GM12878 (cell line): ENCODE data around the gene CCDC18. TPM values are rescaled to one million over a fixed set of nuclear protein-coding genes. Genes with fewer than 3 reads are reported as not detected.

Source experiments
- ATAC-seq: fragments of 200-7000 bp; cut with Tn5 transposase; 3 replicates; pipeline ENCODE4 v1.9.1; 2020; ENCODE audit warnings: mild to moderate bottlenecking, moderate library complexity
- BruUV-seq: library from RNA; stranded (reverse); fragments of 400-500 nt; replicated peaks from 2 replicates; lab custom pipeline; 2021; lab: Mats Ljungman, UMichigan
- CTCF ChIA-PET: fragments of 300-600 bp; sonication (Branson Sonifier 250); formaldehyde crosslinking; extraction: SDS; loops from one replicate; lab custom pipeline; 2021; ENCODE audit warnings: inconsistent platforms; lab: Yijun Ruan, JAX
- POLR2A ChIA-PET: fragments of 350-600 bp; formaldehyde crosslinking; extraction: SDS; loops from one replicate; lab custom pipeline; 2021; ENCODE audit warnings: inconsistent platforms; lab: Charles Lee
- RAD21 ChIA-PET: fragments of 300-600 bp; sonication (Branson Sonifier 250); formaldehyde crosslinking; loops from one replicate; lab custom pipeline; 2023; ENCODE audit warnings: antibody characterized with exemption; ENCODE audit not compliant: unreplicated experiment; lab: Charles Lee
- SMC1A ChIA-PET: fragments of 300-600 bp; sonication (Branson Sonifier 250); formaldehyde crosslinking; loops from one replicate; lab custom pipeline; 2023; ENCODE audit not compliant: unreplicated experiment, uncharacterized antibody; lab: Charles Lee
- DNase-seq: peaks from one replicate; pipeline ENCODE4 v3.0.0-alpha.2; 2011; ENCODE audit warnings: low read depth, low spot score
- FAIRE-seq: peaks from 3 replicates; lab custom pipeline; 2011; peaks lifted over from hg19 to GRCh38; lab: Jason Lieb, UNC
- H2AFZ ChIP-seq: 2 replicates; pipeline ENCODE4 v1.6.0; 2011; ENCODE audit warnings: low read depth, low read length, control low read depth; ENCODE audit not compliant: control insufficient read depth
- H3K27ac ChIP-seq: 2 replicates; pipeline ENCODE4 v1.5.1; 2011; ENCODE audit warnings: control low read depth; ENCODE audit not compliant: control insufficient read depth, insufficient read depth
- H3K27me3 ChIP-seq, 2 experiments: replicated peaks in 1 of 2; 2 replicates each; pipeline versions ENCODE4 v1.6.0 to v1.6.1; 2011; ENCODE audit warnings: low read length in 1 of 2; ENCODE audit not compliant: control insufficient read depth in 2 of 2, insufficient read depth in 2 of 2
- H3K36me3 ChIP-seq, 2 experiments: 2 replicates each; pipeline ENCODE4 v1.5.1; 2011; ENCODE audit warnings: low read length in 1 of 2; ENCODE audit not compliant: control insufficient read depth in 2 of 2, insufficient read depth in 2 of 2
- H3K4me1 ChIP-seq: 2 replicates; pipeline ENCODE4 v1.6.1; 2011; ENCODE audit warnings: mild to moderate bottlenecking, low read length, moderate library complexity, mixed read lengths; ENCODE audit not compliant: control insufficient read depth, insufficient read depth
- H3K4me2 ChIP-seq: 2 replicates; pipeline ENCODE4 v1.6.0; 2011; ENCODE audit warnings: control low read depth; ENCODE audit not compliant: control insufficient read depth, insufficient read depth
- H3K4me3 ChIP-seq: fragments of 200-600 bp; sonication (generic); 2 replicates; pipeline ENCODE4 v1.5.1; 2016
- H3K79me2 ChIP-seq: 2 replicates; pipeline ENCODE4 v1.6.0; 2011; ENCODE audit warnings: low read length; ENCODE audit not compliant: control insufficient read depth, insufficient read depth
- H3K9ac ChIP-seq: 2 replicates; pipeline ENCODE4 v1.8.0; 2011; ENCODE audit warnings: low read length, control low read depth, mixed read lengths; ENCODE audit not compliant: control insufficient read depth, insufficient read depth
- H3K9me3 ChIP-seq: replicated peaks from 3 replicates; pipeline ENCODE4 v1.5.1; 2011; ENCODE audit warnings: mild to moderate bottlenecking, low read length; ENCODE audit not compliant: control insufficient read depth, insufficient read depth
- H4K20me1 ChIP-seq: 2 replicates; pipeline ENCODE4 v1.6.0; 2011; ENCODE audit not compliant: control insufficient read depth, insufficient read depth
- CHD4 ChIP-seq: fragments of 200-600 bp; sonication (generic); IDR thresholded peaks from 2 replicates; pipeline ENCODE4 v1.6.1; 2016; ENCODE audit warnings: mild to moderate bottlenecking
- EP300 ChIP-seq, 2 experiments: fragments of 150-350 bp in 1 of 2; IDR thresholded peaks; 2 replicates each; pipeline ENCODE4 v1.6.1; 2011 to 2012; ENCODE audit warnings: low read depth in 2 of 2, low read length in 2 of 2, borderline replicate concordance in 1 of 2, improper control_type of control experiment in 1 of 2, inconsistent platforms in 1 of 2; ENCODE audit not compliant: control insufficient read depth in 1 of 2
- EZH2 ChIP-seq: IDR thresholded peaks from 2 replicates; pipeline ENCODE4 v1.6.1; 2012; ENCODE audit warnings: low read depth, mild to moderate bottlenecking, control low read depth, inconsistent platforms, low read length, borderline replicate concordance; ENCODE audit not compliant: control insufficient read depth
- MTA2 ChIP-seq: fragments of 450-650 bp; IDR thresholded peaks from 2 replicates; pipeline ENCODE4 v1.6.1; 2016; ENCODE audit warnings: low read depth, mild to moderate bottlenecking, moderate library complexity
- PAX5 ChIP-seq: IDR thresholded peaks from 2 replicates; pipeline ENCODE4 v1.6.1; 2011; ENCODE audit warnings: low read depth, low read length, borderline replicate concordance
- RFX5 ChIP-seq: IDR thresholded peaks from 2 replicates; pipeline ENCODE4 v1.6.1; 2011; ENCODE audit warnings: low read depth, low read length, improper control_type of control experiment
- SMAD5 ChIP-seq: IDR thresholded peaks from 2 replicates; pipeline ENCODE4 v1.6.1; 2016; ENCODE audit warnings: antibody characterized with exemption, low read depth
- SUZ12 ChIP-seq: fragments of 200-600 bp; sonication (generic); IDR thresholded peaks from one replicate; pipeline ENCODE4 v1.6.1; 2018; ENCODE audit warnings: antibody characterized with exemption, mild to moderate bottlenecking; ENCODE audit not compliant: unreplicated experiment
- YY1 ChIP-seq: IDR thresholded peaks from 2 replicates; pipeline ENCODE4 v1.6.1; 2011; ENCODE audit warnings: low read depth, mild to moderate bottlenecking, low read length
- ZNF207 ChIP-seq: fragments of 450-650 bp; IDR thresholded peaks from 2 replicates; pipeline ENCODE4 v1.6.1; 2014; ENCODE audit warnings: antibody characterized with exemption, mild to moderate bottlenecking, borderline replicate concordance
- in situ Hi-C: fragments of 300-500 bp; cut with MboI; formaldehyde crosslinking; loops from 9 replicates; pipeline ENCODE4 v1.14.3; 2018; ENCODE audit warnings: mixed read lengths
- intact Hi-C: fragments of 100-400 bp; cut with micrococcal nuclease; formaldehyde crosslinking; loops from one replicate; pipeline ENCODE4 v1.14.2; 2022; ENCODE audit not compliant: unreplicated experiment
- polyA plus RNA-seq, 11 experiments: library from polyadenylated mRNA; depleted of rRNA in 4 of 11; unstranded in 6 of 11; stranded (reverse) in 5 of 11; fragments of >200 nt; fragmentation: Nextera tagmentation in 4 of 11; fragmentation: Illumina TruSeq in 1 of 11; extraction: Ambion mirVana in 4 of 11; extraction: Trizol in 1 of 11; gene quantifications; 1 replicate in 1 of 11; 2 replicates in 10 of 11; pipeline versions ENCODE4 v1.2.1 to v1.2.3, GENCODE V29; 2011 to 2016; ENCODE audit warnings: inconsistent platforms in 2 of 11, missing spikeins in 2 of 11, low read depth in 1 of 11
- total RNA-seq, 4 experiments: library from RNA; depleted of rRNA in 3 of 4; stranded (reverse); fragments of >200 nt in 3 of 4; fragmentation: Illumina TruSeq in 1 of 4; extraction: Trizol in 1 of 4; gene quantifications; 2 replicates each; pipeline versions ENCODE4 v1.2.1 to v1.2.3, GENCODE V29; 2013 to 2021
- TF ChIP-seq, protein P1 (sequence below): fragments of 450-650 bp; formaldehyde crosslinking; IDR thresholded peaks from 2 replicates; pipeline ENCODE4 v1.5.0; 2022; ENCODE audit warnings: mild to moderate bottlenecking, missing genetic modification characterization
- TF ChIP-seq, protein P2 (sequence below): fragments of 450-650 bp; IDR thresholded peaks from 2 replicates; pipeline ENCODE4 v1.6.1; 2016; ENCODE audit warnings: mild to moderate bottlenecking
- TF ChIP-seq, protein P3 (sequence below): IDR thresholded peaks from 2 replicates; pipeline ENCODE4 v1.6.1; 2011; ENCODE audit warnings: low read depth, low read length, improper control_type of control experiment, borderline replicate concordance

The CCDC18 gene
- total and polyA plus RNA-seq, 10 of the 15 experiments (the other 5 are each of a cell fraction or from before 2014, with no cell fraction given), result 15.6 to 34.9 (median 19.5) TPM

DNA sequence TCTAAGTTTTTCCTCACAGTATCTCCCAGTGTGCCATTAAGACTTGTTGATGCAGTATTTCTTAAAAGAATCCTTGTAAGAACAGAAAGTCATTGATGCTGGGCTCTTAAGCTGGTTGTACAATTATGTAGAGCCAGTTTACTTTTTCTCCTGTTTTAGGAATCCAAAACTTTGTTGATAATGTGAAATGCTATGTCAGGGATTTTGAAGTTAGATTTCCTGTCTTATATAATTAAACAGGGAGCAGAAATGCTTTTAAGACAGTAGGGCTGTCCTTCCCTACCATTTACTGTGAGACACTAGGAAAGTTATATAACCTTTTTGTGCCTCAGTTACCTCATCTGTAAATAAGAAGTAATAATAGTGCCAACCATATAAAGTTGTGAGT, 26.0 kb downstream of the CCDC18 start:
- Histone ChIP-seq H2AFZ (no peak overlapping the region), H3K27ac (no peak overlapping the region), H3K27me3 (no peaks in the 10 kb centered on the region)
- ChIA-PET CTCF (interaction anchor here (1.4 kb wide), 1 partner anchor 113 kb away, joined by 5 read pairs; no protein-coding TSS in a partner anchor), RAD21 (interaction anchor here (0.9 kb wide), 1 partner anchor 12 kb away, joined by 3 read pairs; no protein-coding TSS in a partner anchor)
- TF ChIP-seq SUZ12 (no peak), CHD4 (no peak), PAX5 (no peak), SMAD5 (no peak), EP300 (IDR thresholded peaks at IDR 0.05; ENCODE audit: borderline replicate concordance in 1 of 2, control insufficient read depth in 1 of 2, low read depth in 2 of 2, low read length in 2 of 2) (no peak), MTA2 (no peak), EZH2 (no peak), YY1 (no peak), ZNF207 (no peak), RFX5 (no peak)
- TF ChIP-seq, protein P1, sequence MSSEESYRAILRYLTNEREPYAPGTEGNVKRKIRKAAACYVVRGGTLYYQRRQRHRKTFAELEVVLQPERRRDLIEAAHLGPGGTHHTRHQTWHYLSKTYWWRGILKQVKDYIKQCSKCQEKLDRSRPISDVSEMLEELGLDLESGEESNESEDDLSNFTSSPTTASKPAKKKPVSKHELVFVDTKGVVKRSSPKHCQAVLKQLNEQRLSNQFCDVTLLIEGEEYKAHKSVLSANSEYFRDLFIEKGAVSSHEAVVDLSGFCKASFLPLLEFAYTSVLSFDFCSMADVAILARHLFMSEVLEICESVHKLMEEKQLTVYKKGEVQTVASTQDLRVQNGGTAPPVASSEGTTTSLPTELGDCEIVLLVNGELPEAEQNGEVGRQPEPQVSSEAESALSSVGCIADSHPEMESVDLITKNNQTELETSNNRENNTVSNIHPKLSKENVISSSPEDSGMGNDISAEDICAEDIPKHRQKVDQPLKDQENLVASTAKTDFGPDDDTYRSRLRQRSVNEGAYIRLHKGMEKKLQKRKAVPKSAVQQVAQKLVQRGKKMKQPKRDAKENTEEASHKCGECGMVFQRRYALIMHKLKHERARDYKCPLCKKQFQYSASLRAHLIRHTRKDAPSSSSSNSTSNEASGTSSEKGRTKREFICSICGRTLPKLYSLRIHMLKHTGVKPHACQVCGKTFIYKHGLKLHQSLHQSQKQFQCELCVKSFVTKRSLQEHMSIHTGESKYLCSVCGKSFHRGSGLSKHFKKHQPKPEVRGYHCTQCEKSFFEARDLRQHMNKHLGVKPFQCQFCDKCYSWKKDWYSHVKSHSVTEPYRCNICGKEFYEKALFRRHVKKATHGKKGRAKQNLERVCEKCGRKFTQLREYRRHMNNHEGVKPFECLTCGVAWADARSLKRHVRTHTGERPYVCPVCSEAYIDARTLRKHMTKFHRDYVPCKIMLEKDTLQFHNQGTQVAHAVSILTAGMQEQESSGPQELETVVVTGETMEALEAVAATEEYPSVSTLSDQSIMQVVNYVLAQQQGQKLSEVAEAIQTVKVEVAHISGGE (CRISPR knock-in tag), result no peak
- TF ChIP-seq, protein P2, sequence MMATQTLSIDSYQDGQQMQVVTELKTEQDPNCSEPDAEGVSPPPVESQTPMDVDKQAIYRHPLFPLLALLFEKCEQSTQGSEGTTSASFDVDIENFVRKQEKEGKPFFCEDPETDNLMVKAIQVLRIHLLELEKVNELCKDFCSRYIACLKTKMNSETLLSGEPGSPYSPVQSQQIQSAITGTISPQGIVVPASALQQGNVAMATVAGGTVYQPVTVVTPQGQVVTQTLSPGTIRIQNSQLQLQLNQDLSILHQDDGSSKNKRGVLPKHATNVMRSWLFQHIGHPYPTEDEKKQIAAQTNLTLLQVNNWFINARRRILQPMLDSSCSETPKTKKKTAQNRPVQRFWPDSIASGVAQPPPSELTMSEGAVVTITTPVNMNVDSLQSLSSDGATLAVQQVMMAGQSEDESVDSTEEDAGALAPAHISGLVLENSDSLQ, result no peak
- TF ChIP-seq, protein P3, sequence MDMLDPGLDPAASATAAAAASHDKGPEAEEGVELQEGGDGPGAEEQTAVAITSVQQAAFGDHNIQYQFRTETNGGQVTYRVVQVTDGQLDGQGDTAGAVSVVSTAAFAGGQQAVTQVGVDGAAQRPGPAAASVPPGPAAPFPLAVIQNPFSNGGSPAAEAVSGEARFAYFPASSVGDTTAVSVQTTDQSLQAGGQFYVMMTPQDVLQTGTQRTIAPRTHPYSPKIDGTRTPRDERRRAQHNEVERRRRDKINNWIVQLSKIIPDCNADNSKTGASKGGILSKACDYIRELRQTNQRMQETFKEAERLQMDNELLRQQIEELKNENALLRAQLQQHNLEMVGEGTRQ, result no peak
- TF ChIP-seq, all 136 proteins: peak for 0
- POLR2A ChIA-PET, result no interaction called here
- Histone ChIP-seq H3K9ac (no peak overlapping the region), H3K9me3 (no peaks in the 10 kb centered on the region), H3K4me2 (no peak overlapping the region), H3K36me3 (no peaks in the 10 kb centered on the region; a peak in 2 of 4 replicates), H3K4me1 (no peaks in the 10 kb centered on the region), H3K4me3 (no peak overlapping the region), H3K79me2 (no peaks in the 10 kb centered on the region), H4K20me1 (no peaks in the 10 kb centered on the region)
- ATAC-seq, result no peak
- no peak for DNase-seq
- no TSS peak for BruUV-seq
- SMC1A ChIA-PET, result interaction anchor here (0.6 kb wide), 1 partner anchor 20 kb away, joined by 3 read pairs; no protein-coding TSS in a partner anchor
- intact Hi-C loops, result no loop called here
- in situ Hi-C loops, result no loop called here
- FAIRE-seq, result no peak
